Skeletal muscle tissue (tissue), 4 donors: ENCODE results near the gene RBM20. TPM values are rescaled to one million over a fixed set of nuclear protein-coding genes. Genes with fewer than 3 reads are reported as not detected.

Source experiments
- H3K27ac ChIP-seq: one replicate; pipeline ENCODE4 v1.7.0; 2013; ENCODE audit warnings: mild to moderate bottlenecking, low read depth, low read length, inconsistent platforms
- H3K27me3 ChIP-seq, 3 donors: one replicate each; pipeline ENCODE4 v1.7.0; 2013; ENCODE audit warnings: low read length in 3 of 3; ENCODE audit not compliant: control insufficient read depth in 3 of 3, insufficient read depth in 3 of 3
- H3K36me3 ChIP-seq, 3 donors: one replicate each; pipeline ENCODE4 v1.7.0; 2013; ENCODE audit warnings: low read length in 3 of 3; ENCODE audit not compliant: control insufficient read depth in 3 of 3, insufficient read depth in 3 of 3
- H3K4me1 ChIP-seq, 3 donors: one replicate each; pipeline ENCODE4 v1.7.0; 2013; ENCODE audit warnings: low read length in 3 of 3, mild to moderate bottlenecking in 3 of 3; ENCODE audit not compliant: control insufficient read depth in 3 of 3, insufficient read depth in 3 of 3
- H3K4me3 ChIP-seq, 3 donors: one replicate each; pipeline ENCODE4 v1.7.0; 2013; ENCODE audit warnings: low read length in 3 of 3
- H3K9ac ChIP-seq, 3 donors: one replicate each; pipeline ENCODE4 v1.7.0; 2013; ENCODE audit warnings: low read length in 3 of 3, mild to moderate bottlenecking in 3 of 3, moderate library complexity in 2 of 3, low read depth in 1 of 3
- H3K9me3 ChIP-seq, 3 donors: one replicate each; pipeline ENCODE4 v1.7.0; 2013; ENCODE audit warnings: low read length in 3 of 3; ENCODE audit not compliant: control insufficient read depth in 3 of 3
- total RNA-seq: library from RNA; depleted of rRNA; stranded (reverse); fragments of >200 nt; gene quantifications from one replicate; pipeline ENCODE4 v1.2.3, GENCODE V29; 2014
- donor health status: Osteomylitis.

Gene RBM20
- total RNA-seq, 1 donor from 2014 or later: 6.3 TPM

- no peaks in the 10 kb centered on the region for H3K27me3 ChIP-seq
- H3K36me3 ChIP-seq: no peaks in the 10 kb centered on the region
- H3K27ac ChIP-seq: no peak overlapping the region
- H3K4me3 ChIP-seq: no peak overlapping the region
- H3K9me3 ChIP-seq: no peaks in the 10 kb centered on the region
- H3K4me1 ChIP-seq: no peaks in the 10 kb centered on the region
- H3K9ac ChIP-seq: no peak overlapping the region
These were observed 204.0 kb downstream of the RBM20 start for GRCh38 chr10:110848106-110848505.

- no peak overlapping the region for H3K9ac ChIP-seq
- H3K4me3 ChIP-seq: no peak overlapping the region
- H3K4me1 ChIP-seq: no peaks in the 10 kb centered on the region
- no peaks in the 10 kb centered on the region for H3K27me3 ChIP-seq
- no peak overlapping the region for H3K27ac ChIP-seq
- no peaks in the 10 kb centered on the region for H3K36me3 ChIP-seq
- no peaks in the 10 kb centered on the region for H3K9me3 ChIP-seq
These were observed 206.0 kb downstream of the RBM20 start for GRCh38 chr10:110850099-110850498.

- Histone ChIP-seq H3K4me3 (no peak overlapping the region), H3K9ac (no peak overlapping the region)
These were observed 207.0 kb downstream of the RBM20 start for GRCh38 chr10:110851020-110851612.

GRCh38 chr10:110852255-110852896, 208.2 kb downstream of the RBM20 start:
- Histone ChIP-seq H3K27me3 (no peaks in the 10 kb centered on the region), H3K9ac (no peak overlapping the region), H3K36me3 (no peaks in the 10 kb centered on the region), H3K4me1 (peaks cover 0 to under 1% (median 0%) of the 10 kb centered on the region in 3 donors), H3K27ac (no peak overlapping the region), H3K4me3 (no peak overlapping the region), H3K9me3 (no peaks in the 10 kb centered on the region)

More at GRCh38 chr10:110851020-110851612, 207.0 kb downstream of the RBM20 start:
- H3K36me3 ChIP-seq: no peaks in the 10 kb centered on the region
- H3K27ac ChIP-seq: no peak overlapping the region
- no peaks in the 10 kb centered on the region for H3K27me3 ChIP-seq
- no peaks in the 10 kb centered on the region for H3K9me3 ChIP-seq
- H3K4me1 ChIP-seq: no peaks in the 10 kb centered on the region

- Histone ChIP-seq H3K27me3 (no peaks in the 10 kb centered on the region), H3K4me1 (peaks cover 0 to 5% (median 0%) of the 10 kb centered on the region in 3 donors), H3K27ac (no peak overlapping the region), H3K4me3 (no peak overlapping the region), H3K9ac (no peak overlapping the region), H3K36me3 (no peaks in the 10 kb centered on the region), H3K9me3 (no peaks in the 10 kb centered on the region)
These were observed 208.8 kb downstream of the RBM20 start for GRCh38 chr10:110852947-110853346.

GRCh38 chr10:110853921-110854605, 209.9 kb downstream of the RBM20 start:
- Histone ChIP-seq H3K9me3 (no peaks in the 10 kb centered on the region), H3K36me3 (no peaks in the 10 kb centered on the region), H3K4me1 (peaks cover 0 to 5% (median 1%) of the 10 kb centered on the region in 3 donors), H3K27me3 (no peaks in the 10 kb centered on the region), H3K27ac (no peak overlapping the region), H3K9ac (no peak overlapping the region), H3K4me3 (no peak overlapping the region)

- Histone ChIP-seq H3K9me3 (no peaks in the 10 kb centered on the region), H3K4me1 (peaks cover 16 to 25% (median 23%) of the 10 kb centered on the region in 3 donors), H3K27ac (no peak overlapping the region), H3K4me3 (no peak overlapping the region), H3K27me3 (no peaks in the 10 kb centered on the region), H3K9ac (no peak overlapping the region), H3K36me3 (no peaks in the 10 kb centered on the region)
These were observed 213.4 kb downstream of the RBM20 start for GRCh38 chr10:110857265-110858171.

- Histone ChIP-seq H3K27ac (no peak overlapping the region), H3K4me3 (no peak overlapping the region), H3K4me1 (peaks cover 16 to 25% (median 23%) of the 10 kb centered on the region in 3 donors), H3K27me3 (no peaks in the 10 kb centered on the region), H3K9ac (no peak overlapping the region), H3K9me3 (no peaks in the 10 kb centered on the region), H3K36me3 (no peaks in the 10 kb centered on the region)
These were observed 214.3 kb downstream of the RBM20 start for GRCh38 chr10:110858297-110858934.

- no peaks in the 10 kb centered on the region for H3K27me3 ChIP-seq
- H3K9ac ChIP-seq: no peak overlapping the region
- H3K4me1 ChIP-seq: peaks cover 16 to 28% (median 23%) of the 10 kb centered on the region in 3 donors
- no peaks in the 10 kb centered on the region for H3K9me3 ChIP-seq
- no peak overlapping the region for H3K4me3 ChIP-seq
- peak overlapping the region; percentile 75 for H3K27ac ChIP-seq
- no peaks in the 10 kb centered on the region for H3K36me3 ChIP-seq
These were observed 215.3 kb downstream of the RBM20 start for GRCh38 chr10:110859206-110859972.
